IMR-90 (cell line): ENCODE measurements around the gene ERBB4. TPM values are rescaled to one million over a fixed set of nuclear protein-coding genes. Genes with fewer than 3 reads are reported as not detected.

Experiments used
- ATAC-seq: fragments of 200-7000 bp; cut with Tn5 transposase; 2 replicates; pipeline ENCODE4 v1.9.1; 2020; ENCODE audit warnings: low read depth, mild to moderate bottlenecking, moderate library complexity
- BruUV-seq: library from RNA; stranded (reverse); fragments of 400-500 nt; replicated peaks from 2 replicates; lab custom pipeline; 2021; lab: Mats Ljungman, UMichigan
- CTCF ChIA-PET: fragments of 300-600 bp; formaldehyde crosslinking; extraction: SDS; loops from one replicate; lab custom pipeline; 2021; ENCODE audit warnings: antibody characterized with exemption; lab: Yijun Ruan, JAX
- POLR2A ChIA-PET: fragments of 300-600 bp; sonication (Branson Sonifier 250); formaldehyde crosslinking; loops from one replicate; lab custom pipeline; 2022; ENCODE audit warnings: antibody characterized with exemption; ENCODE audit not compliant: unreplicated experiment; lab: Charles Lee
- DNase-seq: peaks from one replicate; pipeline ENCODE4 v3.0.0; 2013
- H2AFZ ChIP-seq: replicated peaks from 2 replicates; pipeline ENCODE3; 2013; ENCODE audit warnings: low read length, mild to moderate bottlenecking; ENCODE audit not compliant: poor library complexity
- H2AK5ac ChIP-seq: 2 replicates; pipeline ENCODE4 v1.6.1; 2013; ENCODE audit warnings: low read depth, low read length, inconsistent platforms
- H2AK9ac ChIP-seq: replicated peaks from 2 replicates; pipeline ENCODE3; 2013; ENCODE audit warnings: mild to moderate bottlenecking, low read depth, low read length, moderate library complexity; ENCODE audit not compliant: poor library complexity
- H2BK120ac ChIP-seq: 2 replicates; pipeline ENCODE4 v1.6.1; 2013; ENCODE audit warnings: low read depth, low read length, inconsistent platforms
- H2BK15ac ChIP-seq: 3 replicates; pipeline ENCODE4 v1.6.1; 2013; ENCODE audit warnings: low read depth, low read length, inconsistent platforms
- H2BK20ac ChIP-seq: 2 replicates; pipeline ENCODE4 v1.6.1; 2013; ENCODE audit warnings: low read depth, mild to moderate bottlenecking, inconsistent platforms, low read length, moderate library complexity
- H2BK5ac ChIP-seq: 2 replicates; pipeline ENCODE4 v1.6.1; 2013; ENCODE audit warnings: mild to moderate bottlenecking, low read depth, low read length, inconsistent platforms; ENCODE audit not compliant: poor library complexity, severe bottlenecking
- H3K14ac ChIP-seq: replicated peaks from 2 replicates; pipeline ENCODE4 v1.6.1; 2013; ENCODE audit warnings: low read depth, low read length, inconsistent platforms
- H3K18ac ChIP-seq: 2 replicates; pipeline ENCODE4 v1.6.1; 2013; ENCODE audit warnings: low read depth, low read length, control low read depth
- H3K23ac ChIP-seq: 2 replicates; pipeline ENCODE4 v1.6.1; 2013; ENCODE audit warnings: low read depth, low read length, inconsistent platforms
- H3K27ac ChIP-seq: 2 replicates; pipeline ENCODE4 v1.5.1; 2013; ENCODE audit warnings: mild to moderate bottlenecking, control low read depth, low read length; ENCODE audit not compliant: insufficient read depth
- H3K27me3 ChIP-seq: 2 replicates; pipeline ENCODE4 v1.6.1; 2013; ENCODE audit warnings: low read length; ENCODE audit not compliant: control insufficient read depth, insufficient read depth
- H3K36me3 ChIP-seq: 2 replicates; pipeline ENCODE4 v1.6.1; 2013; ENCODE audit warnings: low read length, mixed read lengths; ENCODE audit not compliant: control insufficient read depth, insufficient read depth
- H3K4ac ChIP-seq: 2 replicates; pipeline ENCODE4 v1.6.1; 2013; ENCODE audit warnings: low read depth, low read length, inconsistent platforms
- H3K4me1 ChIP-seq: 2 replicates; pipeline ENCODE4 v1.6.1; 2013; ENCODE audit warnings: low read length, mixed read lengths; ENCODE audit not compliant: control insufficient read depth, insufficient read depth
- H3K4me2 ChIP-seq: 2 replicates; pipeline ENCODE4 v1.6.1; 2013; ENCODE audit warnings: low read depth, mild to moderate bottlenecking, control low read depth, low read length, moderate library complexity
- H3K4me3 ChIP-seq: 2 replicates; pipeline ENCODE4 v1.5.1; 2013; ENCODE audit warnings: low read depth, mild to moderate bottlenecking, control low read depth, low read length, moderate library complexity; ENCODE audit not compliant: insufficient read depth
- H3K56ac ChIP-seq: 2 replicates; pipeline ENCODE4 v1.6.1; 2013; ENCODE audit warnings: low read length, inconsistent platforms; ENCODE audit not compliant: insufficient read depth; ENCODE audit errors: extremely low read depth
- H3K79me1 ChIP-seq, 2 experiments: 2 replicates each; pipeline ENCODE4 v1.6.1; 2013; ENCODE audit warnings: low read length in 2 of 2, inconsistent platforms in 1 of 2, low read depth in 1 of 2
- H3K9ac ChIP-seq: 2 replicates; pipeline ENCODE4 v1.6.1; 2013; ENCODE audit warnings: low read depth, low read length, control low read depth
- H3K9me1 ChIP-seq: 2 replicates; pipeline ENCODE4 v1.6.1; 2013; ENCODE audit warnings: low read length, inconsistent platforms; ENCODE audit not compliant: insufficient read depth
- H3K9me3 ChIP-seq: 2 replicates; pipeline ENCODE4 v1.6.1; 2013; ENCODE audit warnings: low read length; ENCODE audit not compliant: control insufficient read depth, insufficient read depth
- H4K20me1 ChIP-seq: 2 replicates; pipeline ENCODE4 v1.6.1; 2013; ENCODE audit warnings: low read length, inconsistent platforms; ENCODE audit not compliant: insufficient read depth
- H4K5ac ChIP-seq: 2 replicates; pipeline ENCODE4 v1.6.1; 2013; ENCODE audit warnings: mild to moderate bottlenecking, low read depth, low read length, control low read depth
- H4K8ac ChIP-seq, 2 experiments: 2 replicates each; pipeline ENCODE4 v1.6.1; 2013; ENCODE audit warnings: low read depth in 2 of 2, low read length in 2 of 2, control low read depth in 1 of 2, inconsistent platforms in 1 of 2
- H4K91ac ChIP-seq: 2 replicates; pipeline ENCODE4 v1.6.1; 2013; ENCODE audit warnings: low read depth, low read length, inconsistent platforms; ENCODE audit not compliant: insufficient read depth
- BHLHE40 ChIP-seq: fragments of 150-350 bp; IDR thresholded peaks from 2 replicates; pipeline ENCODE4 v1.6.1; 2016; ENCODE audit warnings: mild to moderate bottlenecking, low read depth, low read length
- CEBPB ChIP-seq: IDR thresholded peaks from 2 replicates; pipeline ENCODE4 v1.6.1; 2012; ENCODE audit warnings: low read depth, low read length, improper control_type of control experiment
- CHD1 ChIP-seq: IDR thresholded peaks from 2 replicates; pipeline ENCODE4 v1.6.1; 2012; ENCODE audit warnings: low read depth, low read length, improper control_type of control experiment
- ELK1 ChIP-seq: fragments of 150-350 bp; IDR thresholded peaks from 2 replicates; pipeline ENCODE4 v1.6.1; 2016; ENCODE audit warnings: low read depth, mild to moderate bottlenecking, low read length, moderate library complexity, borderline replicate concordance
- FOS ChIP-seq: fragments of 150-350 bp; IDR thresholded peaks from 2 replicates; pipeline ENCODE4 v1.6.1; 2016; ENCODE audit warnings: low read depth, low read length
- MAFK ChIP-seq: IDR thresholded peaks from 2 replicates; pipeline ENCODE4 v1.6.1; 2012; ENCODE audit warnings: low read depth, low read length, improper control_type of control experiment
- MAZ ChIP-seq: IDR thresholded peaks from 2 replicates; pipeline ENCODE4 v1.6.1; 2012; ENCODE audit warnings: low read depth, mild to moderate bottlenecking, low read length, improper control_type of control experiment, moderate library complexity, borderline replicate concordance
- MXI1 ChIP-seq: IDR thresholded peaks from 2 replicates; pipeline ENCODE4 v1.6.1; 2012; ENCODE audit warnings: low read depth, mild to moderate bottlenecking, low read length, moderate library complexity, borderline replicate concordance
- NFE2L2 ChIP-seq: fragments of 150-350 bp; IDR thresholded peaks from 2 replicates; pipeline ENCODE4 v1.6.1; 2016; ENCODE audit warnings: low read depth, mild to moderate bottlenecking, low read length
- POLR2A ChIP-seq: IDR thresholded peaks from 2 replicates; pipeline ENCODE4 v1.6.1; 2012; ENCODE audit warnings: mild to moderate bottlenecking, low read depth, low read length
- RAD21 ChIP-seq: IDR thresholded peaks from 2 replicates; pipeline ENCODE4 v1.6.1; 2012; ENCODE audit warnings: low read length, improper control_type of control experiment
- RCOR1 ChIP-seq: IDR thresholded peaks from 2 replicates; pipeline ENCODE4 v1.6.1; 2012; ENCODE audit warnings: mild to moderate bottlenecking, low read length, improper control_type of control experiment; ENCODE audit not compliant: insufficient replicate concordance
- RFX5 ChIP-seq: IDR thresholded peaks from 2 replicates; pipeline ENCODE4 v1.8.0; 2012; ENCODE audit warnings: low read depth, mild to moderate bottlenecking, low read length, moderate library complexity
- SMC3 ChIP-seq: fragments of 150-350 bp; IDR thresholded peaks from 2 replicates; pipeline ENCODE4 v1.6.1; 2016; ENCODE audit warnings: low read depth, mild to moderate bottlenecking, antibody characterized with exemption, low read length, moderate library complexity
- USF2 ChIP-seq: fragments of 150-350 bp; IDR thresholded peaks from 2 replicates; pipeline ENCODE4 v1.6.1; 2017; ENCODE audit warnings: mild to moderate bottlenecking, antibody characterized with exemption, low read length, low read depth
- WGBS, 2 experiments: methylation state at CpG; one replicate each; pipeline versions ENCODE4 v1.1.5 to v1.1.7; 2013; ENCODE audit warnings: missing lambda C conversion rate in 2 of 2; ENCODE audit not compliant: insufficient read length in 1 of 2; ENCODE audit errors: extremely low coverage in 2 of 2; 5-methylcytosine and 5-hydroxymethylcytosine counted together
- dilution Hi-C: fragments of 300-500 bp; cut with HindIII; formaldehyde crosslinking; loops from one replicate; pipeline ENCODE4 v1.14.3; 2018; ENCODE audit warnings: low sequenced_read_pairs; ENCODE audit not compliant: unreplicated experiment
- in situ Hi-C: fragments of 300-500 bp; cut with MboI; formaldehyde crosslinking; loops from 3 replicates; pipeline ENCODE4 v1.14.3; 2019; ENCODE audit warnings: low sequenced_read_pairs, inconsistent platforms, mixed read lengths
- intact Hi-C: fragments of 100-400 bp; cut with micrococcal nuclease; formaldehyde crosslinking; loops from 2 replicates; pipeline ENCODE4 v1.10.0; 2022
- polyA plus RNA-seq, 3 experiments: library from polyadenylated mRNA; depleted of rRNA; stranded (reverse); fragments of >200 nt; gene quantifications; 2 replicates each; pipeline ENCODE4 v1.2.3, GENCODE V29; 2012; ENCODE audit warnings: low replicate concordance in 1 of 3
- total RNA-seq: library from RNA; depleted of rRNA; stranded (reverse); fragments of >200 nt; gene quantifications from 2 replicates; pipeline ENCODE4 v1.2.3, GENCODE V29; 2012
- TF ChIP-seq, protein P1 (sequence below): conservative IDR thresholded peaks from 2 replicates; pipeline ENCODE4 v1.5.1; 2012; ENCODE audit warnings: mild to moderate bottlenecking, low read depth, low read length, improper control_type of control experiment

ERBB4 gene
- total and polyA plus RNA-seq, 2 of the 4 experiments (the other 2 are of a cell fraction), result not detected

GRCh38 chr2:212109217-212109616 is 429.4 kb downstream of the ERBB4 start:
- no peak for TF ChIP-seq BHLHE40
- TF ChIP-seq RCOR1, result no peak
- TF ChIP-seq FOS, result no peak
- no peak for TF ChIP-seq MAZ
- no peak for TF ChIP-seq NFE2L2
- TF ChIP-seq MAFK, result no peak
- TF ChIP-seq RFX5, result no peak
- TF ChIP-seq POLR2A, result no peak
- no peak for TF ChIP-seq ELK1
- TF ChIP-seq, protein P1, sequence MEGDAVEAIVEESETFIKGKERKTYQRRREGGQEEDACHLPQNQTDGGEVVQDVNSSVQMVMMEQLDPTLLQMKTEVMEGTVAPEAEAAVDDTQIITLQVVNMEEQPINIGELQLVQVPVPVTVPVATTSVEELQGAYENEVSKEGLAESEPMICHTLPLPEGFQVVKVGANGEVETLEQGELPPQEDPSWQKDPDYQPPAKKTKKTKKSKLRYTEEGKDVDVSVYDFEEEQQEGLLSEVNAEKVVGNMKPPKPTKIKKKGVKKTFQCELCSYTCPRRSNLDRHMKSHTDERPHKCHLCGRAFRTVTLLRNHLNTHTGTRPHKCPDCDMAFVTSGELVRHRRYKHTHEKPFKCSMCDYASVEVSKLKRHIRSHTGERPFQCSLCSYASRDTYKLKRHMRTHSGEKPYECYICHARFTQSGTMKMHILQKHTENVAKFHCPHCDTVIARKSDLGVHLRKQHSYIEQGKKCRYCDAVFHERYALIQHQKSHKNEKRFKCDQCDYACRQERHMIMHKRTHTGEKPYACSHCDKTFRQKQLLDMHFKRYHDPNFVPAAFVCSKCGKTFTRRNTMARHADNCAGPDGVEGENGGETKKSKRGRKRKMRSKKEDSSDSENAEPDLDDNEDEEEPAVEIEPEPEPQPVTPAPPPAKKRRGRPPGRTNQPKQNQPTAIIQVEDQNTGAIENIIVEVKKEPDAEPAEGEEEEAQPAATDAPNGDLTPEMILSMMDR, result no peak
- no peak for TF ChIP-seq CHD1
- no peak for TF ChIP-seq CEBPB
- TF ChIP-seq MXI1, result no peak
- no peak for TF ChIP-seq SMC3
- TF ChIP-seq USF2, result no peak
- TF ChIP-seq RAD21, result no peak
- intact Hi-C loops, result no loop called here

More at GRCh38 chr2:212109217-212109616, 429.4 kb downstream of the ERBB4 start:
- Histone ChIP-seq H3K14ac (no peak overlapping the region), H4K20me1 (no peaks in the 10 kb centered on the region), H3K36me3 (no peaks in the 10 kb centered on the region), H3K56ac (no peak overlapping the region), H3K9ac (no peak overlapping the region), H2BK20ac (no peak overlapping the region), H4K91ac (no peak overlapping the region), H3K9me3 (peaks cover 3% of the 10 kb centered on the region; the same call in 1 of the 2 replicates), H3K79me1 (no peaks in the 10 kb centered on the region), H4K8ac (no peak overlapping the region), H3K4me3 (no peak overlapping the region), H3K4me1 (no peaks in the 10 kb centered on the region), H3K18ac (no peak overlapping the region), H2BK5ac (no peak overlapping the region), H3K4me2 (no peak overlapping the region), H2BK15ac (no peak overlapping the region), H3K27ac (no peak overlapping the region), H2AK9ac (no peak overlapping the region), H2AK5ac (no peak overlapping the region), H3K4ac (no peak overlapping the region), H4K5ac (no peak overlapping the region), H2BK120ac (no peak overlapping the region), H3K23ac (no peak overlapping the region), H3K27me3 (no peaks in the 10 kb centered on the region), H3K9me1 (no peaks in the 10 kb centered on the region), H2AFZ (no peak overlapping the region)
- dilution Hi-C loops (no loop called here), in situ Hi-C loops (no loop called here)
- DNase-seq (no peak), ATAC-seq (no peak)
- no TSS peak for BruUV-seq
- WGBS, 2 experiments, result no CpG with 5 or more reads among the region's 1 CpG
- POLR2A ChIA-PET, result no interaction called here
- CTCF ChIA-PET, result no interaction called here
